Muscle layer of colon (tissue), 2 donors: ENCODE data around the gene DTNA.
"Not testable (repeated sequence)": the region's sequence is repeated elsewhere in the genome, so short reads cannot be mapped to it uniquely, and the experiment has no call there.

Source experiments
- H3K27ac ChIP-seq: one replicate; pipeline ENCODE4 v1.7.0; 2013; ENCODE audit warnings: low read depth, mild to moderate bottlenecking, low read length, moderate library complexity
- H3K27me3 ChIP-seq, 2 donors: one replicate each; pipeline ENCODE4 v1.7.0; 2013; ENCODE audit warnings: low read length in 2 of 2, mild to moderate bottlenecking in 2 of 2; ENCODE audit not compliant: insufficient read depth in 2 of 2, control insufficient read depth in 1 of 2
- H3K36me3 ChIP-seq: one replicate; pipeline ENCODE4 v1.7.0; 2013; ENCODE audit warnings: mild to moderate bottlenecking, low read length; ENCODE audit not compliant: insufficient read depth
- H3K4me1 ChIP-seq: one replicate; pipeline ENCODE4 v1.7.0; 2013; ENCODE audit warnings: mild to moderate bottlenecking, low read length; ENCODE audit not compliant: insufficient read depth
- H3K4me3 ChIP-seq, 2 donors: one replicate each; pipeline ENCODE4 v1.7.0; 2013; ENCODE audit warnings: low read length in 2 of 2, low read depth in 1 of 2, mild to moderate bottlenecking in 1 of 2, moderate library complexity in 1 of 2
- H3K9ac ChIP-seq: one replicate; pipeline ENCODE4 v1.7.0; 2013; ENCODE audit warnings: low read length
- H3K9me3 ChIP-seq: one replicate; pipeline ENCODE4 v1.7.0; 2013; ENCODE audit warnings: mild to moderate bottlenecking, low read length
- donor health status: abdominal sarcoma.
- donor health status: Adenocarcinoma of cecum.

DTNA gene

DNA sequence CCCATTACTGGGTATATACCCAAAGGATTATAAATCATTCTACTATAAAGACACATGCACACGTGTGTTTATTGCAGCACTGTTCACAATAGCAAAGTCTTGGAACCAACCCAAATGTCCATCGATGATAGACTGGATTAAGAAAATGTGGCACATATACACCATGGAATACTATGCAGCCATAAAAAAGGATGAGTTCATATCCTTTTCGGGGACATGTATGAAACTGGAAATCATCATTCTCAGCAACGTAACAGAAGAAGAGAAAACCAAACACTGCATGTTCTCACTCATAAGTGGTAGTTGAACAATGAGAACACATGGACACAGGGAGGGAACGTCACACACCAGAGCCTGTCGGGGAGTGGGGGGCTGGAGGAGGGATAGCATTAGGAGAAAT, 15.6 kb downstream of the DTNA start:
- not testable (repeated sequence) for H3K9me3 ChIP-seq, H3K27ac ChIP-seq, H3K4me3 ChIP-seq, H3K36me3 ChIP-seq, H3K27me3 ChIP-seq, H3K9ac ChIP-seq, H3K4me1 ChIP-seq

DNA sequence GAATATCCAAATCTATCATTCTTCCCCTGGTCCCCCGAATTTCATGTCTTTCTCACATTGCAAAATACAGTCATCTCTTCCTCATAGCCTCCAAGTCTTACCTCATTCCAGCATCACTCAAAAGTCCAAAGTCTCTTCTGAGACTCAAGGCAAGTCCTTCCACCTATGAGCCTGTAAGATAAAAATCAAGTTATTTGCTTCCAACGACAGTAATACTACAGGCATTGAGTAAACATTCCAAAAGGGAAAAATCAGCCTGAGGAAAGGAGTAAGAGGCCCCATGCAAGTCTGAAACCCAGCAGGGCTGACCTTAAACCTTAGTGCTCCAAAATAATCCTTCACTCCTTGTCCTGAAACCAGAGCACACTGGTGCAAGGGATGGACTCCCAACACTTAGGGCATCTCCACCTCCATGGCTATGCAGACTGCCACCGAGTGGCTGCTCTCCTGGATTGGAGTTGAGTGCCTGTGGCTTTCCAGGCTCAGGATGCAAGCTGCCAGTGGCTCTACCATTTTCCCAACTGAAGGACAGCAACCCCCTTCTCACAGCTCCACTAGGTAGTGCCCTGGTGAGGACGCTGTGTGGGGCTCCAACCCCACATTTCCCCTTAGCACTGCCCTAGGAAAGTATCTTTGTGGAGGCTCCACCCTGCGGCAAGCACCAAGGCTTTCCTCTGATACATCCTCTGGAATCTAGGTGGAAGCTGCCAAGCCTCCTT, 16.3 kb downstream of the DTNA start:
- H3K27me3 ChIP-seq, result no peaks in the 10 kb centered on the region
- no peak overlapping the region for H3K9ac ChIP-seq
- H3K36me3 ChIP-seq, result no peaks in the 10 kb centered on the region
- H3K9me3 ChIP-seq, result no peaks in the 10 kb centered on the region
- no peak overlapping the region for H3K27ac ChIP-seq
- no peak overlapping the region for H3K4me3 ChIP-seq
- peaks cover 10% of the 10 kb centered on the region for H3K4me1 ChIP-seq

GRCh38 chr18:34729264-34729663, 19.2 kb downstream of the DTNA start:
- H3K9me3 ChIP-seq, result no peaks in the 10 kb centered on the region
- no peak overlapping the region for H3K9ac ChIP-seq
- no peak overlapping the region for H3K27ac ChIP-seq
- H3K27me3 ChIP-seq, result no peaks in the 10 kb centered on the region
- no peak overlapping the region for H3K4me3 ChIP-seq
- peaks cover 10% of the 10 kb centered on the region for H3K4me1 ChIP-seq
- H3K36me3 ChIP-seq, result no peaks in the 10 kb centered on the region

DNA sequence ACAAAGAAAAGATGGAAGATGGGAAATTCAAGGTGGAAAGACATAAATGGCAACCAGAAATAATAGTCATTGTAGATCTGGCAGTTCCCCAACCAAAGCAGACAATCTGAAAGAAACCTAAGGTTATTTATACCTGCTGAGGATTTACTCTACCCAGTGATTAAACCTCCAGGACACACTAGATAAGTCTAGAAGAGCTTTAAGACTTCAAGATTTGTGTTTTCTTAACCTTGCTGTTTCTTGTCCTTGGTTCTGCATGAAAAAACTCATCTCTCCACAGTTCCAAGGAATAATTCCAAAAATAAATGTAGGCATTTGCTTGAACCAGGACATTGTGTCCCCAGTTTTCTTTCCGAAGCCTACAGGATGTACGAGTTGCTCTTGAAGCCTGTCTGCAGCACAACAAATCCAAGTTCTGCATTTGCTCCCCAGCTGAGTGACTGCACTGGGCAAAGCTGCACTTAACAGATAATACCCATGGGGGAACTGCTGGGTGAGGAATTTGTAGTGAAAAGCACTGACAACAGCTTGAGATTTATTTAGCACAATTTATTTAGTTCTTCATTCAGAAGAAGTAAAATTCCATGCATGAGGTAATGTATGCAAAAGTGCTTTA, 19.8 kb downstream of the DTNA start:
- no peak overlapping the region for H3K4me3 ChIP-seq
- peaks cover 10% of the 10 kb centered on the region for H3K4me1 ChIP-seq
- H3K27ac ChIP-seq, result no peak overlapping the region

DNA sequence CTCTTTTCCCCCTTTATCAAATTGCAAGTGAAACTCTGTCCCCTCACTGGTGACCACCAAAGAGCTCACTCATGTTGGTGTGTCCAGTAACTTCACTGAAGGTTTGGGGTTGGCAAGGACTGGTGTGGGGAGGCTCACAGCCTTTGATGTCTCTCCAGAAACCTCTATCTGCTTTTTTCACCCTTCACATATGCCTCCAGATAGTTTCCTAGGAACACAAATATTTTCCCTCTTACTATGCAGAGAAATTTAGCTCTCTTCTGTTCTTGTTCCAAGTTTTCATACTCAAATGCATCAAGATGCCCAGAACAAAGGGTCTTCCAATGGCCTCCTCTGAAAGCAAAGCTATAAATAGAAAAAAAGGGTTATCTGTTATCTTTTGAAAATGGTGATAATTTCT, 20.7 kb downstream of the DTNA start:
- peaks cover 10% of the 10 kb centered on the region for H3K4me1 ChIP-seq
- no peaks in the 10 kb centered on the region for H3K27me3 ChIP-seq
- H3K4me3 ChIP-seq, result no peak overlapping the region
- H3K27ac ChIP-seq, result no peak overlapping the region
- no peaks in the 10 kb centered on the region for H3K9me3 ChIP-seq
- no peaks in the 10 kb centered on the region for H3K36me3 ChIP-seq
- H3K9ac ChIP-seq, result no peak overlapping the region

More for the DNA sequence above, 19.8 kb downstream of the DTNA start:
- Histone ChIP-seq H3K27me3 (no peaks in the 10 kb centered on the region), H3K9me3 (no peaks in the 10 kb centered on the region), H3K36me3 (no peaks in the 10 kb centered on the region), H3K9ac (no peak overlapping the region)

GRCh38 chr18:34734056-34734455, 24.0 kb downstream of the DTNA start:
- H3K27me3 ChIP-seq, result no peaks in the 10 kb centered on the region
- peaks cover 18% of the 10 kb centered on the region for H3K4me1 ChIP-seq
- no peak overlapping the region for H3K27ac ChIP-seq
- no peaks in the 10 kb centered on the region for H3K9me3 ChIP-seq
- no peak overlapping the region for H3K4me3 ChIP-seq
- H3K9ac ChIP-seq, result no peak overlapping the region
- no peaks in the 10 kb centered on the region for H3K36me3 ChIP-seq

DNA sequence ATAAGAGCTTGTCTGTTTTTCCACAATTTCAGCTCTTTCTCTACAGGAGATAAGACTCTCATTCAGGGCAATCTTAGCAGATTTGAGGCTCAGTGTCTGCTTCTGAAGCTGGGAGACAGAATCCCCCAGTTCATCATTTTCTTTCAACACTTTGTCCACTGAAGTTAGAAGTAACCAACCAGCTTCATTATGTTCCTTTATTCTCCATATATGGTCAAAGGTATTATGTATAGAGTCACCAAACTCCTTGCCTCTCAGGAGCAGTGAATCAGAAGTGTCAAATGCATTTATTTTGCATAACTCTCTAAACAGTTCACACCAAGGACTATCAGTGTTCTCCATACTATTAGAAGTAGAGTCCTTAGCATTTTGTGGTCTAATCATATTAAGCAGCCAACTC, 24.4 kb downstream of the DTNA start:
- peaks cover 21% of the 10 kb centered on the region for H3K4me1 ChIP-seq
- not testable (repeated sequence) for H3K9ac ChIP-seq, H3K27ac ChIP-seq, H3K36me3 ChIP-seq, H3K9me3 ChIP-seq, H3K27me3 ChIP-seq, H3K4me3 ChIP-seq

DNA sequence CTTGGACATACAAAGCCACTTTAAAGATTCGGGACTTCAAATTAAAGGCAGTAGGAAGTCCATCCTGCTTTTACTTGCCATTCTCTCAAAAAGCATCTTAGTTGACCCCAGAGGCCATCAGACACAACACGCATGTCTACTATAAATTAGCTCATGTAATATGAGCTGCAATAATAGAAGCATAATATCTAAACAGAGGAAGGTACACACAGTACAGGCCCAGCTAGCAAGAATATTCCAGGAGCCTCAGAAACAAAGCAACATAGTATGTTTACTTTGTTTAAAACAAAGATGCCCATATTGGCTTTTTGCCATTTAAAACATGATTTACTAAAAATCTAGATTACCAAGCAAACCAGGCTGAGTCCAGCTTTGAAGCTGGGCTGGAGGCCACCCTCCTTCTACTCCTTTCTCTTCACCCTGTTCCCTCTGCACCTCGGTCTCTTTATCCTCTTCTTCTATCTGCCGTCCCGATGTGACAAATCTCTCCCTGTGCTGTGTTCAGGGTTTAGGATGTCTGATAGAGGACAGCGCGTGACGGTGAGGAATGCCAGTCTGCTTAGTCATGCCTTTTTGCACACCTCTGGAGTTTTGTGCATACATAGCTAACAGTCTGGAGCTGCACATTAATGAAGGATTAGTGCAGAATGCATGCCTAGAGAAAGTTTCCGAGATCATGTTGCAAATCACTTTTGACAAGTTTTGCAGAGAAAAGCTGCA, 28.2 kb downstream of the DTNA start:
- Histone ChIP-seq H3K4me1 (peaks cover 36% of the 10 kb centered on the region), H3K9ac (no peak overlapping the region), H3K36me3 (no peaks in the 10 kb centered on the region), H3K9me3 (no peaks in the 10 kb centered on the region), H3K27ac (no peak overlapping the region), H3K4me3 (peak overlapping the region in 1 of 2 donors; percentile 20), H3K27me3 (no peaks in the 10 kb centered on the region)

GRCh38 chr18:34740101-34740500, 30.0 kb downstream of the DTNA start:
- H3K4me3 ChIP-seq, result no peak overlapping the region

GRCh38 chr18:34740724-34741123, 30.6 kb downstream of the DTNA start:
- H3K27me3 ChIP-seq, result no peaks in the 10 kb centered on the region
- no peak overlapping the region for H3K27ac ChIP-seq
- no peaks in the 10 kb centered on the region for H3K9me3 ChIP-seq
- H3K9ac ChIP-seq, result no peak overlapping the region
- peaks cover 36% of the 10 kb centered on the region for H3K4me1 ChIP-seq
- H3K36me3 ChIP-seq, result no peaks in the 10 kb centered on the region
- H3K4me3 ChIP-seq, result no peak overlapping the region

More at GRCh38 chr18:34740101-34740500, 30.0 kb downstream of the DTNA start:
- Histone ChIP-seq H3K27me3 (no peaks in the 10 kb centered on the region), H3K9me3 (no peaks in the 10 kb centered on the region), H3K36me3 (no peaks in the 10 kb centered on the region), H3K4me1 (peaks cover 36% of the 10 kb centered on the region), H3K27ac (no peak overlapping the region), H3K9ac (no peak overlapping the region)

GRCh38 chr18:34741401-34741800, 31.3 kb downstream of the DTNA start:
- peaks cover 36% of the 10 kb centered on the region for H3K4me1 ChIP-seq

More at GRCh38 chr18:34741401-34741800, 31.3 kb downstream of the DTNA start:
- Histone ChIP-seq H3K36me3 (no peaks in the 10 kb centered on the region), H3K9me3 (no peaks in the 10 kb centered on the region), H3K4me3 (no peak overlapping the region), H3K9ac (no peak overlapping the region), H3K27ac (no peak overlapping the region), H3K27me3 (no peaks in the 10 kb centered on the region)
